Stimulated activated CD8-positive, alpha-beta memory T cell treated with anti-CD3 and anti-CD28 coated beads, Interleukin-15, amount 100 ng/mL, for 24 hours (primary cell): ENCODE data around the gene CCT7.

ENCODE experiments used
- DNase-seq: peaks from one replicate; pipeline ENCODE4 v3.0.0-alpha.2; 2020; ENCODE audit warnings: low read depth

CCT7 gene

GRCh38 chr2:73225513-73226360, 8.4 kb upstream of the CCT7 start:
- DNase-seq: no peak

GRCh38 chr2:73227086-73227485, 7.0 kb upstream of the CCT7 start:
- no peak for DNase-seq

- no peak for DNase-seq
These were observed 5.5 kb upstream of the CCT7 start for GRCh38 chr2:73228631-73229030.

- DNase-seq: no peak
These were observed 1.5 kb upstream of the CCT7 start for GRCh38 chr2:73232403-73233153.

GRCh38 chr2:73233154-73233931, 765 bp upstream of the CCT7 start, which contains the start of gene PRADC1:
Gene PRADC1, minus strand, starts transcription at chr2:73233239. Its CDS starts 79 bp downstream, at chr2:73233160.
- DNase-seq: peak; percentile 77

GRCh38 chr2:73235315-73236028, 1.4 kb downstream of the CCT7 start:
- no peak for DNase-seq

GRCh38 chr2:73237168-73237567, 3.1 kb downstream of the CCT7 start:
- DNase-seq: no peak

GRCh38 chr2:73238149-73238548, 4.0 kb downstream of the CCT7 start:
- no peak for DNase-seq

GRCh38 chr2:73238976-73239375, 4.9 kb downstream of the CCT7 start:
- DNase-seq: no peak

GRCh38 chr2:73239776-73240175, 5.7 kb downstream of the CCT7 start:
- DNase-seq: no peak

- DNase-seq: no peak
These were observed 9.9 kb downstream of the CCT7 start for GRCh38 chr2:73243884-73244570.

- no peak for DNase-seq
These were observed 10.5 kb downstream of the CCT7 start for GRCh38 chr2:73244580-73244979.

- no peak for DNase-seq
These were observed 12.7 kb downstream of the CCT7 start for GRCh38 chr2:73246850-73247249.

- no peak for DNase-seq
These were observed 15.5 kb downstream of the CCT7 start for GRCh38 chr2:73249636-73250035.

GRCh38 chr2:73250872-73251846, 17.1 kb downstream of the CCT7 start:
- DNase-seq: no peak

GRCh38 chr2:73252238-73253027, 18.3 kb downstream of the CCT7 start:
- DNase-seq: no peak

- DNase-seq: no peak
These were observed 19.3 kb downstream of the CCT7 start for GRCh38 chr2:73253400-73253799.

GRCh38 chr2:73253901-73254300, 19.8 kb downstream of the CCT7 start:
- no peak for DNase-seq

- no peak for DNase-seq
These were observed 20.4 kb downstream of the CCT7 start for GRCh38 chr2:73254343-73255006.
